H9 (cell line): ENCODE data around the gene FARS2. TPM values are rescaled to one million over a fixed set of nuclear protein-coding genes. Genes with fewer than 3 reads are reported as not detected.

Experiments
- DNase-seq: peaks from one replicate; pipeline ENCODE4 v3.0.0-alpha.2; 2017
- H2AFZ ChIP-seq: one replicate; pipeline ENCODE4 v1.6.1; 2013; ENCODE audit warnings: mild to moderate bottlenecking, low read length, control low read depth, moderate library complexity
- H2AK5ac ChIP-seq: 2 replicates; pipeline ENCODE4 v1.6.1; 2013; ENCODE audit warnings: low read length, control low read depth, mixed read lengths; ENCODE audit not compliant: insufficient read length
- H2BK120ac ChIP-seq: one replicate; pipeline ENCODE4 v1.6.1; 2013; ENCODE audit warnings: low read depth, mild to moderate bottlenecking, low read length, control low read depth, inconsistent platforms; ENCODE audit not compliant: poor library complexity, severe bottlenecking
- H2BK12ac ChIP-seq: 2 replicates; pipeline ENCODE4 v1.6.1; 2013; ENCODE audit warnings: low read length, control low read depth, mixed read lengths, low read depth; ENCODE audit not compliant: insufficient read length
- H2BK15ac ChIP-seq: 2 replicates; pipeline ENCODE4 v1.6.1; 2013; ENCODE audit warnings: low read depth, low read length, control low read depth
- H2BK20ac ChIP-seq: one replicate; pipeline ENCODE4 v1.6.1; 2013; ENCODE audit warnings: low read depth, mild to moderate bottlenecking, low read length, control low read depth, inconsistent platforms; ENCODE audit not compliant: poor library complexity, severe bottlenecking
- H2BK5ac ChIP-seq: 2 replicates; pipeline ENCODE4 v1.6.1; 2013; ENCODE audit warnings: low read length, control low read depth, mixed read lengths; ENCODE audit not compliant: insufficient read length
- H3K14ac ChIP-seq: 2 replicates; pipeline ENCODE4 v1.6.1; 2013; ENCODE audit warnings: low read length, control low read depth; ENCODE audit not compliant: insufficient read depth
- H3K18ac ChIP-seq: 2 replicates; pipeline ENCODE4 v1.6.1; 2013; ENCODE audit warnings: low read depth, mild to moderate bottlenecking, mixed read lengths, low read length, control low read depth; ENCODE audit not compliant: insufficient read length
- H3K23ac ChIP-seq: 2 replicates; pipeline ENCODE4 v1.6.1; 2013; ENCODE audit warnings: low read length, control low read depth, mixed read lengths, low read depth; ENCODE audit not compliant: insufficient read length
- H3K23me2 ChIP-seq: 2 replicates; pipeline ENCODE4 v1.6.1; 2013; ENCODE audit warnings: low read depth, mild to moderate bottlenecking, mixed read lengths, low read length, control low read depth; ENCODE audit not compliant: insufficient read length, poor library complexity, severe bottlenecking
- H3K27ac ChIP-seq: 2 replicates; pipeline ENCODE4 v1.5.1; 2013; ENCODE audit warnings: low read length, control low read depth, mixed read lengths, low read depth; ENCODE audit not compliant: insufficient read length
- H3K27me3 ChIP-seq: 2 replicates; pipeline ENCODE4 v1.6.1; 2013; ENCODE audit warnings: low read length, control low read depth, inconsistent platforms; ENCODE audit not compliant: insufficient read depth
- H3K4ac ChIP-seq: 2 replicates; pipeline ENCODE4 v1.6.1; 2013; ENCODE audit warnings: low read depth, mild to moderate bottlenecking, control low read depth, inconsistent platforms, low read length, moderate library complexity
- H3K4me1 ChIP-seq: 2 replicates; pipeline ENCODE4 v1.6.1; 2013; ENCODE audit warnings: low read length, control low read depth, inconsistent platforms; ENCODE audit not compliant: insufficient read depth
- H3K4me2 ChIP-seq: 2 replicates; pipeline ENCODE4 v1.6.1; 2013; ENCODE audit warnings: low read length, control low read depth, mixed read lengths; ENCODE audit not compliant: insufficient read length, insufficient read depth
- H3K56ac ChIP-seq: 2 replicates; pipeline ENCODE4 v1.6.1; 2013; ENCODE audit warnings: low read depth, mild to moderate bottlenecking, mixed read lengths, low read length, control low read depth; ENCODE audit not compliant: insufficient read length
- H3K79me1 ChIP-seq: 2 replicates; pipeline ENCODE4 v1.6.1; 2013; ENCODE audit warnings: low read depth, mild to moderate bottlenecking, moderate library complexity, low read length, control low read depth, inconsistent platforms; ENCODE audit not compliant: insufficient read depth, poor library complexity, severe bottlenecking
- H3K79me2 ChIP-seq: 2 replicates; pipeline ENCODE4 v1.6.1; 2013; ENCODE audit warnings: low read length, control low read depth, inconsistent platforms; ENCODE audit not compliant: insufficient read depth
- H3K9ac ChIP-seq: 2 replicates; pipeline ENCODE4 v1.6.1; 2013; ENCODE audit warnings: low read length, control low read depth, mixed read lengths; ENCODE audit not compliant: insufficient read length; ENCODE audit errors: extremely low read depth
- H3K9me3 ChIP-seq: one replicate; pipeline ENCODE4 v1.6.1; 2013; ENCODE audit warnings: low read depth, low read length, inconsistent platforms; ENCODE audit not compliant: control insufficient read depth
- H3T11ph ChIP-seq: one replicate; pipeline ENCODE4 v1.6.1; 2013; ENCODE audit warnings: mild to moderate bottlenecking, low read length, control low read depth, inconsistent platforms
- H4K20me1 ChIP-seq: one replicate; pipeline ENCODE4 v1.6.1; 2013; ENCODE audit not compliant: control insufficient read depth, insufficient read length, insufficient read depth
- H4K5ac ChIP-seq: 2 replicates; pipeline ENCODE4 v1.6.1; 2013; ENCODE audit warnings: low read depth, mild to moderate bottlenecking, mixed read lengths, low read length, control low read depth; ENCODE audit not compliant: insufficient read length
- H4K8ac ChIP-seq: replicated peaks from 2 replicates; pipeline ENCODE4 v1.6.1; 2013; ENCODE audit warnings: low read length, control low read depth, mixed read lengths, low read depth; ENCODE audit not compliant: insufficient read length
- H4K91ac ChIP-seq: 2 replicates; pipeline ENCODE4 v1.6.1; 2013; ENCODE audit warnings: low read depth, mild to moderate bottlenecking, moderate library complexity, mixed read lengths, low read length, control low read depth; ENCODE audit not compliant: insufficient read length
- H3K27ac Mint-ChIP-seq, 3 experiments: 2 replicates in 2 of 3; 3 replicates in 1 of 3; pipeline ENCODE4 v1.8.0; 2020 to 2021; ENCODE audit warnings: mixed read lengths in 3 of 3, mild to moderate bottlenecking in 1 of 3, moderate library complexity in 1 of 3
- H3K27me3 Mint-ChIP-seq: 2 replicates; pipeline ENCODE4 v1.8.0; 2021; ENCODE audit warnings: low read depth, mild to moderate bottlenecking, moderate library complexity, mixed read lengths
- H3K36me3 Mint-ChIP-seq, 3 experiments: 2 replicates in 2 of 3; 3 replicates in 1 of 3; pipeline ENCODE4 v1.8.0; 2020 to 2021; ENCODE audit warnings: low read depth in 3 of 3, mixed read lengths in 3 of 3; ENCODE audit not compliant: insufficient read depth in 1 of 3
- H3K4me1 Mint-ChIP-seq, 2 experiments: 2 replicates each; pipeline ENCODE4 v1.8.0; 2020; ENCODE audit warnings: mixed read lengths in 2 of 2
- H3K4me3 Mint-ChIP-seq, 2 experiments: 2 replicates in 1 of 2; 3 replicates in 1 of 2; pipeline ENCODE4 v1.8.0; 2020 to 2021; ENCODE audit warnings: mild to moderate bottlenecking in 2 of 2, mixed read lengths in 2 of 2, moderate library complexity in 1 of 2
- H3K9me3 Mint-ChIP-seq, 2 experiments: 2 replicates in 1 of 2; 3 replicates in 1 of 2; pipeline ENCODE4 v1.8.0; 2020; ENCODE audit warnings: mild to moderate bottlenecking in 2 of 2, mixed read lengths in 2 of 2, moderate library complexity in 1 of 2
- WGBS: extraction: QIAGEN DNeasy Blood & Tissue Kit; methylation state at CpG from one replicate; pipeline ENCODE4 v1.1.7; 2013; ENCODE audit warnings: missing lambda C conversion rate, low lambda C conversion rate, mixed read lengths; ENCODE audit not compliant: insufficient read length; ENCODE audit errors: extremely low coverage; 5-methylcytosine and 5-hydroxymethylcytosine counted together
- total RNA-seq: library from RNA; stranded (reverse); gene quantifications from 2 replicates; pipeline ENCODE4 v1.2.1, GENCODE V29; 2021
- TF ChIP-seq, protein P1 (sequence below): fragments of 200-600 bp; sonication (generic); conservative IDR thresholded peaks from 3 replicates; pipeline ENCODE4 v1.8.0; 2021; ENCODE audit warnings: antibody characterized with exemption, mild to moderate bottlenecking

FARS2 gene
- total RNA-seq, 1 experiment from 2014 or later = 8.5 TPM

DNA sequence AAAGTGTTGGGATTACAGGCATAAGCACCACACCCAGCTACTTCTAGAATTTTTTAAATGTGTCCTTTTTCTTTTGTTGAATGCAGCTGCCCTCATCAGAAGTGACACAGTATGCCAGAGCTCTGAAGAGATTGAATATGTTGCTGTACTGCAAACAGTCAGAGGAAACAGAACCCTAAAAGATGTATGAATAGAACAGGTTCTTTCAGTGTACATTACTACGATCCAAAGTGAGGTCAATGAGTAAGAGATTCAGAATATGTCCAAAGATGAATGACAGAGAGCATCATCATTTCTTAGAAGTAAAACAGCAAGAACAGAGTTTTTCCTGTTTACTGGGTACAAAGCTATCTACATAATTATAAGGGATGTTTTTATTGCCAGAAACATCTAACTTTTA is 476.9 kb downstream of the FARS2 start:
- H3K79me1 ChIP-seq = no peaks in the 10 kb centered on the region
- no peaks in the 10 kb centered on the region for H3K9me3 ChIP-seq
- no peaks in the 10 kb centered on the region for H3K27me3 ChIP-seq
- Mint-ChIP-seq H3K4me1 (peaks cover 10 to 11% of the 10 kb centered on the region in 2 experiments; a peak in 3 of 4 replicates), H3K36me3 (no peaks in the 10 kb centered on the region), H3K27me3 (no peaks in the 10 kb centered on the region), H3K9me3 (no peaks in the 10 kb centered on the region), H3K27ac (no peak overlapping the region), H3K4me3 (no peak overlapping the region)
- H4K8ac ChIP-seq = no peak overlapping the region
- H3K4me1 ChIP-seq = peaks cover 3% of the 10 kb centered on the region; the same call in 1 of the 2 replicates
- no peak overlapping the region for H3K9ac ChIP-seq
- no peak overlapping the region for H2BK5ac ChIP-seq
- H3K14ac ChIP-seq = no peak overlapping the region
- H3K18ac ChIP-seq = no peak overlapping the region
- no peak overlapping the region for H2AFZ ChIP-seq
- H3K4me2 ChIP-seq = no peak overlapping the region
- no peak overlapping the region for H3K4ac ChIP-seq
- no peaks in the 10 kb centered on the region for H3K79me2 ChIP-seq
- no peak overlapping the region for H2BK15ac ChIP-seq
- H3K23me2 ChIP-seq = no peaks in the 10 kb centered on the region
- no peak for DNase-seq
- H3K56ac ChIP-seq = no peak overlapping the region
- TF ChIP-seq, protein P1, sequence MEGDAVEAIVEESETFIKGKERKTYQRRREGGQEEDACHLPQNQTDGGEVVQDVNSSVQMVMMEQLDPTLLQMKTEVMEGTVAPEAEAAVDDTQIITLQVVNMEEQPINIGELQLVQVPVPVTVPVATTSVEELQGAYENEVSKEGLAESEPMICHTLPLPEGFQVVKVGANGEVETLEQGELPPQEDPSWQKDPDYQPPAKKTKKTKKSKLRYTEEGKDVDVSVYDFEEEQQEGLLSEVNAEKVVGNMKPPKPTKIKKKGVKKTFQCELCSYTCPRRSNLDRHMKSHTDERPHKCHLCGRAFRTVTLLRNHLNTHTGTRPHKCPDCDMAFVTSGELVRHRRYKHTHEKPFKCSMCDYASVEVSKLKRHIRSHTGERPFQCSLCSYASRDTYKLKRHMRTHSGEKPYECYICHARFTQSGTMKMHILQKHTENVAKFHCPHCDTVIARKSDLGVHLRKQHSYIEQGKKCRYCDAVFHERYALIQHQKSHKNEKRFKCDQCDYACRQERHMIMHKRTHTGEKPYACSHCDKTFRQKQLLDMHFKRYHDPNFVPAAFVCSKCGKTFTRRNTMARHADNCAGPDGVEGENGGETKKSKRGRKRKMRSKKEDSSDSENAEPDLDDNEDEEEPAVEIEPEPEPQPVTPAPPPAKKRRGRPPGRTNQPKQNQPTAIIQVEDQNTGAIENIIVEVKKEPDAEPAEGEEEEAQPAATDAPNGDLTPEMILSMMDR = no peak
- H2BK12ac ChIP-seq = no peak overlapping the region
- H2BK20ac ChIP-seq = no peak overlapping the region
- H4K5ac ChIP-seq = no peak overlapping the region
- H4K20me1 ChIP-seq = no peaks in the 10 kb centered on the region
- H4K91ac ChIP-seq = no peak overlapping the region
- H2BK120ac ChIP-seq = no peak overlapping the region
- no peak overlapping the region for H3T11ph ChIP-seq
- WGBS = no CpG with 5 or more reads among the region's 1 CpG
- H2AK5ac ChIP-seq = no peak overlapping the region
- H3K27ac ChIP-seq = no peak overlapping the region
- H3K23ac ChIP-seq = no peak overlapping the region
